HEK293 (cell line): ENCODE data around the gene RPL31.

Source experiments
- CTCF ChIA-PET: fragments of 350-600 bp; formaldehyde crosslinking; extraction: SDS; loops from one replicate; lab custom pipeline; 2021; ENCODE audit warnings: antibody characterized with exemption; lab: Yijun Ruan, JAX
- POLR2A ChIA-PET: fragments of 300-600 bp; formaldehyde crosslinking; extraction: SDS; loops from one replicate; lab custom pipeline; 2020; ENCODE audit warnings: antibody characterized with exemption, inconsistent platforms; lab: Yijun Ruan, JAX
- H3K27ac ChIP-seq: fragments of 200-500 bp; sonication (Bioruptor generic); 2 replicates; pipeline ENCODE4 v1.5.1; 2014; ENCODE audit warnings: low read depth, low read length, control low read depth, inconsistent platforms; ENCODE audit errors: extremely low read depth
- H3K36me3 ChIP-seq, 2 experiments: fragments of 200-500 bp in 1 of 2; sonication (Bioruptor generic) in 1 of 2; 1 replicate in 1 of 2; 2 replicates in 1 of 2; pipeline ENCODE4 v1.5.1; 2014 to 2017; ENCODE audit warnings: inconsistent platforms in 2 of 2, low read length in 2 of 2; ENCODE audit not compliant: control insufficient read depth in 2 of 2, insufficient read depth in 1 of 2
- H3K4me1 ChIP-seq: fragments of 200-500 bp; sonication (Bioruptor generic); 2 replicates; pipeline ENCODE4 v1.5.1; 2014; ENCODE audit warnings: mild to moderate bottlenecking, low read length, inconsistent platforms; ENCODE audit not compliant: control insufficient read depth, insufficient read depth
- H3K4me3 ChIP-seq: 2 replicates; pipeline ENCODE4 v1.5.1; 2011; ENCODE audit warnings: low read depth, mild to moderate bottlenecking, control low read depth, low read length, moderate library complexity
- H3K9me3 ChIP-seq: fragments of 200-500 bp; sonication (Bioruptor generic); 2 replicates; pipeline ENCODE4 v1.5.1; 2014; ENCODE audit warnings: low read depth, low read length, inconsistent platforms; ENCODE audit not compliant: control insufficient read depth, insufficient read depth
- GLIS2 ChIP-seq: fragments of 450-650 bp; formaldehyde crosslinking; IDR thresholded peaks from 2 replicates; pipeline ENCODE4 v1.5.1; 2016; ENCODE audit warnings: missing biosample characterization, missing genetic modification characterization
- HOXA7 ChIP-seq: sonication (generic); formaldehyde crosslinking; IDR thresholded peaks from 2 replicates; pipeline ENCODE4 v1.8.1; 2022; ENCODE audit warnings: missing genetic modification reagents, borderline replicate concordance
- PRDM1 ChIP-seq: fragments of 450-650 bp; formaldehyde crosslinking; IDR thresholded peaks from 2 replicates; pipeline ENCODE4; 2016; ENCODE audit warnings: missing biosample characterization, missing genetic modification characterization
- SCRT2 ChIP-seq: fragments of 450-650 bp; formaldehyde crosslinking; IDR thresholded peaks from 2 replicates; pipeline ENCODE4 v1.5.1; 2016; ENCODE audit warnings: missing biosample characterization, missing genetic modification characterization
- ZNF121 ChIP-seq: fragments of 450-650 bp; formaldehyde crosslinking; IDR thresholded peaks from 2 replicates; pipeline ENCODE4 v1.5.1; 2016; ENCODE audit warnings: missing biosample characterization, missing genetic modification characterization
- ZNF133 ChIP-seq: fragments of 450-650 bp; formaldehyde crosslinking; IDR thresholded peaks from 2 replicates; pipeline ENCODE4 v1.5.1; 2016; ENCODE audit warnings: missing biosample characterization, missing genetic modification characterization
- ZNF140 ChIP-seq: fragments of 450-650 bp; formaldehyde crosslinking; IDR thresholded peaks from 2 replicates; pipeline ENCODE4 v1.5.1; 2016; ENCODE audit warnings: missing biosample characterization, missing genetic modification characterization
- ZNF202 ChIP-seq: fragments of 450-650 bp; formaldehyde crosslinking; IDR thresholded peaks from 2 replicates; pipeline ENCODE4 v1.5.1; 2016; ENCODE audit warnings: missing biosample characterization, missing genetic modification characterization, borderline replicate concordance
- ZNF239 ChIP-seq: fragments of 450-650 bp; formaldehyde crosslinking; IDR thresholded peaks from 2 replicates; pipeline ENCODE4 v1.5.1; 2016; ENCODE audit warnings: missing biosample characterization, missing genetic modification characterization
- ZNF530 ChIP-seq: fragments of 450-650 bp; formaldehyde crosslinking; IDR thresholded peaks from 2 replicates; pipeline ENCODE4 v1.5.1; 2016; ENCODE audit warnings: low read depth, missing biosample characterization, missing genetic modification characterization
- ZNF549 ChIP-seq: fragments of 450-650 bp; IDR thresholded peaks from 2 replicates; pipeline ENCODE4 v1.5.1; 2018; ENCODE audit warnings: missing biosample characterization, missing genetic modification characterization, mild to moderate bottlenecking, inconsistent platforms, moderate library complexity
- ZNF610 ChIP-seq: fragments of 450-650 bp; formaldehyde crosslinking; IDR thresholded peaks from 2 replicates; pipeline ENCODE4 v1.5.1; 2016; ENCODE audit warnings: missing biosample characterization, missing genetic modification characterization, borderline replicate concordance
- ZNF623 ChIP-seq: fragments of 450-650 bp; formaldehyde crosslinking; IDR thresholded peaks from 2 replicates; pipeline ENCODE4 v1.5.1; 2016; ENCODE audit warnings: missing biosample characterization, missing genetic modification characterization
- ZNF626 ChIP-seq: fragments of 450-650 bp; sonication (Bioruptor Pico); formaldehyde crosslinking; IDR thresholded peaks from 2 replicates; pipeline ENCODE4 v1.5.1; 2018; ENCODE audit warnings: missing biosample characterization, missing genetic modification characterization, inconsistent platforms
- TF ChIP-seq, protein P1 (sequence below): sonication (generic); formaldehyde crosslinking; IDR thresholded peaks from 2 replicates; pipeline ENCODE4 v1.8.1; 2022; ENCODE audit warnings: mild to moderate bottlenecking, moderate library complexity, missing genetic modification reagents
- TF ChIP-seq, protein P2 (sequence below): fragments of 450-650 bp; formaldehyde crosslinking; IDR thresholded peaks from 2 replicates; pipeline ENCODE4 v1.5.1; 2017; ENCODE audit warnings: missing biosample characterization, mild to moderate bottlenecking, missing genetic modification characterization, moderate library complexity
- TF ChIP-seq, protein P3 (sequence below): fragments of 450-650 bp; formaldehyde crosslinking; IDR thresholded peaks from 2 replicates; pipeline ENCODE4 v1.5.1; 2016; ENCODE audit warnings: missing biosample characterization, missing genetic modification characterization
- TF ChIP-seq, protein P4 (sequence below): fragments of 450-650 bp; formaldehyde crosslinking; IDR thresholded peaks from 2 replicates; pipeline ENCODE4 v1.5.1; 2016; ENCODE audit warnings: missing biosample characterization, missing genetic modification characterization
- TF ChIP-seq, protein P5 (sequence below): fragments of 450-650 bp; formaldehyde crosslinking; IDR thresholded peaks from 2 replicates; pipeline ENCODE4 v1.5.1; 2016; ENCODE audit warnings: missing biosample characterization, missing genetic modification characterization

Gene RPL31

DNA sequence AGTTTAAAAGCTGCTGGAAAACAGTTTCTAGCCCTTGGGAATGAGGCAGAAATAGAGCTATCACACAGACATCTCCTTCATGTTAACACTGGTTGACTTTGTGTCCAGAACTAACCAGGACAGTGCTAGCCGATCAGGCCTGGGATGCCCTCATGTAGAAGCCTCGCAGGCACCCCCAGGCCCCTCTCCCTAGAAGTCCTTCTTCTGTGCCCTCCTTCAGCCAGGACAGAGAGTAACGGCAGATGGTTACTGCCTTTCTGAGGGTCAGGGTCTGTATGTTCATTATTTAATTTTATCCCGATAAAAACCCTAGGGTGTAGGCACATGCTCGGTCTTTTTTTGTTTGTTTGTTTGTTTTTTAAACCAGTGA lies 10.7 kb upstream of the RPL31 start:
- POLR2A ChIA-PET: interaction anchor here (2.4 kb wide), 1 partner anchor 10 kb away, joined by 7 read pairs; the partner anchor contains the start of gene RPL31
- peaks cover 0 to 9% of the 10 kb centered on the region in 2 experiments; a peak in 2 of 3 replicates for H3K36me3 ChIP-seq
- H3K4me3 ChIP-seq: no peak overlapping the region
- CTCF ChIA-PET: no interaction called here
- H3K9me3 ChIP-seq: no peaks in the 10 kb centered on the region
- H3K4me1 ChIP-seq: no peaks in the 10 kb centered on the region
- TF ChIP-seq, protein P1, sequence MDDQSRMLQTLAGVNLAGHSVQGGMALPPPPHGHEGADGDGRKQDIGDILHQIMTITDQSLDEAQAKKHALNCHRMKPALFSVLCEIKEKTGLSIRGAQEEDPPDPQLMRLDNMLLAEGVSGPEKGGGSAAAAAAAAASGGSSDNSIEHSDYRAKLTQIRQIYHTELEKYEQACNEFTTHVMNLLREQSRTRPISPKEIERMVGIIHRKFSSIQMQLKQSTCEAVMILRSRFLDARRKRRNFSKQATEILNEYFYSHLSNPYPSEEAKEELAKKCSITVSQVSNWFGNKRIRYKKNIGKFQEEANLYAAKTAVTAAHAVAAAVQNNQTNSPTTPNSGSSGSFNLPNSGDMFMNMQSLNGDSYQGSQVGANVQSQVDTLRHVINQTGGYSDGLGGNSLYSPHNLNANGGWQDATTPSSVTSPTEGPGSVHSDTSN (CRISPR knock-in tag): no peak
- TF ChIP-seq HOXA7 (CRISPR knock-in tag) (no peak), ZNF121 (no peak), ZNF530 (no peak), ZNF140 (tag by site-specific recombination) (no peak), ZNF133 (tag by site-specific recombination) (no peak), ZNF610 (tag by site-specific recombination) (no peak), ZNF549 (tag by site-specific recombination) (no peak), SCRT2 (tag by site-specific recombination) (no peak), ZNF202 (no peak), PRDM1 (no peak)
- TF ChIP-seq, protein P2, sequence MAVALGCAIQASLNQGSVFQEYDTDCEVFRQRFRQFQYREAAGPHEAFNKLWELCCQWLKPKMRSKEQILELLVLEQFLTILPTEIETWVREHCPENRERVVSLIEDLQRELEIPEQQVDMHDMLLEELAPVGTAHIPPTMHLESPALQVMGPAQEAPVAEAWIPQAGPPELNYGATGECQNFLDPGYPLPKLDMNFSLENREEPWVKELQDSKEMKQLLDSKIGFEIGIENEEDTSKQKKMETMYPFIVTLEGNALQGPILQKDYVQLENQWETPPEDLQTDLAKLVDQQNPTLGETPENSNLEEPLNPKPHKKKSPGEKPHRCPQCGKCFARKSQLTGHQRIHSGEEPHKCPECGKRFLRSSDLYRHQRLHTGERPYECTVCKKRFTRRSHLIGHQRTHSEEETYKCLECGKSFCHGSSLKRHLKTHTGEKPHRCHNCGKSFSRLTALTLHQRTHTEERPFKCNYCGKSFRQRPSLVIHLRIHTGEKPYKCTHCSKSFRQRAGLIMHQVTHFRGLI (tag by site-specific recombination): no peak
- H3K27ac ChIP-seq: no peak overlapping the region

DNA sequence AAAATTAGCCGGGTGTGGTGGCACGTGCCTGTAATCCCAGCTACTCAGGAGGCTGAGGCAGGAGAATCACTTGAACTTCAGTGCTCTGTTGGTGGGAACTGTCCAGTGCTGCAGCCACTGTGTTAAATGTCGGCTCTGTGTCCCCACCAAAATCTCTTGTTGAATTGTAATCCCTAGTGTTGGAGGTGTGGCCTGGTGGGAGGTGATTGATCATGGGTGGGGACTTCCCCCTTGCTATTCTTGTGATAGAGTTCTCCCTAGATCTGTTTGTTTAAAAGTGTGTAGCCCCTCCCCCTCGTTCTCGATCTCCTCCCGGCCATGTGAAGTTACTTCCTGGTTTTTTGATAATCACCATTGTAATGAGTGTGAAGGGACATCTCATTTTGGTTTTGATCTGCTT lies 9.8 kb upstream of the RPL31 start:
- POLR2A ChIA-PET: interaction anchor here (2.4 kb wide), 1 partner anchor 10 kb away, joined by 7 read pairs; the partner anchor contains the start of gene RPL31
- peaks cover 0 to 9% of the 10 kb centered on the region in 2 experiments; a peak in 2 of 3 replicates for H3K36me3 ChIP-seq
- CTCF ChIA-PET: no interaction called here

DNA sequence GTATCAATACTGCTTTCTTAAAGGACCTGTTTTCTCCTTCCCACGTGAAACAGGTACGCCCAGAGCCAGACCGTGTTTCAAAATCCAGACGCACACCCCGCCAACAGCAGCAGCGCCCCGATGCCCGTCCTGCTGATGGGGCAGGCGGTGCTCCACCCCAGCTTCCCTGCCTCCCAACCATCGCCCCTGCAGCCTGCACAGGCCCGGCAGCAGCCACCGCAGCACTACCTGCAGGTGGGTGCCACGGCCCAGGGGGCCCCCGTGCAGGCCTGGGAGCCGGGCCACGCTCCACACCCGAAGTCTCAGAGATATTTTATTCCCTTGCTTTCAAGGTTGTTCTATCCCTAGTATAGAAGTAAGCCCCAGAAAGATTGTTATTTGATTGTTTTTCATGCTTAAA lies 8.8 kb upstream of the RPL31 start:
- ChIA-PET CTCF (no interaction called here), POLR2A (interaction anchor here (1.0 kb wide), 1 partner anchor 9 kb away, joined by 3 read pairs; the partner anchor contains the start of gene RPL31)
- Histone ChIP-seq H3K4me3 (no peak overlapping the region), H3K4me1 (no peaks in the 10 kb centered on the region), H3K36me3 (peaks cover 0 to 9% of the 10 kb centered on the region in 2 experiments; a peak in 2 of 3 replicates), H3K9me3 (no peaks in the 10 kb centered on the region), H3K27ac (no peak overlapping the region)
- TF ChIP-seq GLIS2 (tag by site-specific recombination) (no peak), ZNF239 (tag by site-specific recombination) (no peak), ZNF623 (no peak), ZNF549 (tag by site-specific recombination) (no peak)
- TF ChIP-seq, protein P3, sequence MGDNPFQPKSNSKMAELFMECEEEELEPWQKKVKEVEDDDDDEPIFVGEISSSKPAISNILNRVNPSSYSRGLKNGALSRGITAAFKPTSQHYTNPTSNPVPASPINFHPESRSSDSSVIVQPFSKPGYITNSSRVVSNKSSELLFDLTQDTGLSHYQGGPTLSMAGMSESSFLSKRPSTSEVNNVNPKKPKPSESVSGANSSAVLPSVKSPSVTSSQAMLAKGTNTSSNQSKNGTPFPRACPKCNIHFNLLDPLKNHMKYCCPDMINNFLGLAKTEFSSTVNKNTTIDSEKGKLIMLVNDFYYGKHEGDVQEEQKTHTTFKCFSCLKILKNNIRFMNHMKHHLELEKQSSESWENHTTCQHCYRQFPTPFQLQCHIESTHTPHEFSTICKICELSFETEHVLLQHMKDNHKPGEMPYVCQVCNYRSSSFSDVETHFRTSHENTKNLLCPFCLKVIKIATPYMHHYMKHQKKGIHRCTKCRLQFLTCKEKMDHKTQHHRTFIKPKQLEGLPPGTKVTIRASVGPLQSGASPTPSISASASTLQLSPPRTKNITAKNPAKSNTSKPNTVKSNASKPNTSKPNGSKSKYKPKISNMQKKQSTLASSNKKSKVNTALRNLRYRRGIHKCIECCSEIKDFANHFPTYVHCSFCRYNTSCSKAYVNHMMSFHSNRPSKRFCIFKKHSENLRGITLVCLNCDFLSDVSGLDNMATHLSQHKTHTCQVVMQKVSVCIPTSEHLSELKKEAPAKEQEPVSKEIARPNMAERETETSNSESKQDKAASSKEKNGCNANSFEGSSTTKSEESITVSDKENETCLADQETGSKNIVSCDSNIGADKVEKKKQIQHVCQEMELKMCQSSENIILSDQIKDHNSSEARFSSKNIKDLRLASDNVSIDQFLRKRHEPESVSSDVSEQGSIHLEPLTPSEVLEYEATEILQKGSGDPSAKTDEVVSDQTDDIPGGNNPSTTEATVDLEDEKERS: no peak
- TF ChIP-seq, protein P4, sequence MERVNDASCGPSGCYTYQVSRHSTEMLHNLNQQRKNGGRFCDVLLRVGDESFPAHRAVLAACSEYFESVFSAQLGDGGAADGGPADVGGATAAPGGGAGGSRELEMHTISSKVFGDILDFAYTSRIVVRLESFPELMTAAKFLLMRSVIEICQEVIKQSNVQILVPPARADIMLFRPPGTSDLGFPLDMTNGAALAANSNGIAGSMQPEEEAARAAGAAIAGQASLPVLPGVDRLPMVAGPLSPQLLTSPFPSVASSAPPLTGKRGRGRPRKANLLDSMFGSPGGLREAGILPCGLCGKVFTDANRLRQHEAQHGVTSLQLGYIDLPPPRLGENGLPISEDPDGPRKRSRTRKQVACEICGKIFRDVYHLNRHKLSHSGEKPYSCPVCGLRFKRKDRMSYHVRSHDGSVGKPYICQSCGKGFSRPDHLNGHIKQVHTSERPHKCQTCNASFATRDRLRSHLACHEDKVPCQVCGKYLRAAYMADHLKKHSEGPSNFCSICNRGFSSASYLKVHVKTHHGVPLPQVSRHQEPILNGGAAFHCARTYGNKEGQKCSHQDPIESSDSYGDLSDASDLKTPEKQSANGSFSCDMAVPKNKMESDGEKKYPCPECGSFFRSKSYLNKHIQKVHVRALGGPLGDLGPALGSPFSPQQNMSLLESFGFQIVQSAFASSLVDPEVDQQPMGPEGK: no peak

More for the DNA sequence above, 9.8 kb upstream of the RPL31 start:
- Histone ChIP-seq H3K4me3 (no peak overlapping the region), H3K9me3 (no peaks in the 10 kb centered on the region), H3K27ac (no peak overlapping the region), H3K4me1 (no peaks in the 10 kb centered on the region)
- TF ChIP-seq, protein P5, sequence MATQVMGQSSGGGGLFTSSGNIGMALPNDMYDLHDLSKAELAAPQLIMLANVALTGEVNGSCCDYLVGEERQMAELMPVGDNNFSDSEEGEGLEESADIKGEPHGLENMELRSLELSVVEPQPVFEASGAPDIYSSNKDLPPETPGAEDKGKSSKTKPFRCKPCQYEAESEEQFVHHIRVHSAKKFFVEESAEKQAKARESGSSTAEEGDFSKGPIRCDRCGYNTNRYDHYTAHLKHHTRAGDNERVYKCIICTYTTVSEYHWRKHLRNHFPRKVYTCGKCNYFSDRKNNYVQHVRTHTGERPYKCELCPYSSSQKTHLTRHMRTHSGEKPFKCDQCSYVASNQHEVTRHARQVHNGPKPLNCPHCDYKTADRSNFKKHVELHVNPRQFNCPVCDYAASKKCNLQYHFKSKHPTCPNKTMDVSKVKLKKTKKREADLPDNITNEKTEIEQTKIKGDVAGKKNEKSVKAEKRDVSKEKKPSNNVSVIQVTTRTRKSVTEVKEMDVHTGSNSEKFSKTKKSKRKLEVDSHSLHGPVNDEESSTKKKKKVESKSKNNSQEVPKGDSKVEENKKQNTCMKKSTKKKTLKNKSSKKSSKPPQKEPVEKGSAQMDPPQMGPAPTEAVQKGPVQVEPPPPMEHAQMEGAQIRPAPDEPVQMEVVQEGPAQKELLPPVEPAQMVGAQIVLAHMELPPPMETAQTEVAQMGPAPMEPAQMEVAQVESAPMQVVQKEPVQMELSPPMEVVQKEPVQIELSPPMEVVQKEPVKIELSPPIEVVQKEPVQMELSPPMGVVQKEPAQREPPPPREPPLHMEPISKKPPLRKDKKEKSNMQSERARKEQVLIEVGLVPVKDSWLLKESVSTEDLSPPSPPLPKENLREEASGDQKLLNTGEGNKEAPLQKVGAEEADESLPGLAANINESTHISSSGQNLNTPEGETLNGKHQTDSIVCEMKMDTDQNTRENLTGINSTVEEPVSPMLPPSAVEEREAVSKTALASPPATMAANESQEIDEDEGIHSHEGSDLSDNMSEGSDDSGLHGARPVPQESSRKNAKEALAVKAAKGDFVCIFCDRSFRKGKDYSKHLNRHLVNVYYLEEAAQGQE: peak; percentile 34; the same call in 1 of the 2 replicates
- no peak for TF ChIP-seq ZNF626
